Gastroesophageal sphincter (tissue), 2 donors: Measurements from ENCODE around the gene DSP.

Source experiments
- EP300 ChIP-seq: sonication (generic); formaldehyde crosslinking; IDR thresholded peaks from one replicate; pipeline ENCODE4 v1.6.1; 2017; ENCODE audit warnings: antibody characterized with exemption, mild to moderate bottlenecking
- POLR2A ChIP-seq, 2 donors: fragments of 450-650 bp; IDR thresholded peaks; one replicate each; pipeline ENCODE4 v1.6.1; 2017; ENCODE audit warnings: antibody characterized with exemption in 2 of 2, mild to moderate bottlenecking in 2 of 2, moderate library complexity in 1 of 2

DNA sequence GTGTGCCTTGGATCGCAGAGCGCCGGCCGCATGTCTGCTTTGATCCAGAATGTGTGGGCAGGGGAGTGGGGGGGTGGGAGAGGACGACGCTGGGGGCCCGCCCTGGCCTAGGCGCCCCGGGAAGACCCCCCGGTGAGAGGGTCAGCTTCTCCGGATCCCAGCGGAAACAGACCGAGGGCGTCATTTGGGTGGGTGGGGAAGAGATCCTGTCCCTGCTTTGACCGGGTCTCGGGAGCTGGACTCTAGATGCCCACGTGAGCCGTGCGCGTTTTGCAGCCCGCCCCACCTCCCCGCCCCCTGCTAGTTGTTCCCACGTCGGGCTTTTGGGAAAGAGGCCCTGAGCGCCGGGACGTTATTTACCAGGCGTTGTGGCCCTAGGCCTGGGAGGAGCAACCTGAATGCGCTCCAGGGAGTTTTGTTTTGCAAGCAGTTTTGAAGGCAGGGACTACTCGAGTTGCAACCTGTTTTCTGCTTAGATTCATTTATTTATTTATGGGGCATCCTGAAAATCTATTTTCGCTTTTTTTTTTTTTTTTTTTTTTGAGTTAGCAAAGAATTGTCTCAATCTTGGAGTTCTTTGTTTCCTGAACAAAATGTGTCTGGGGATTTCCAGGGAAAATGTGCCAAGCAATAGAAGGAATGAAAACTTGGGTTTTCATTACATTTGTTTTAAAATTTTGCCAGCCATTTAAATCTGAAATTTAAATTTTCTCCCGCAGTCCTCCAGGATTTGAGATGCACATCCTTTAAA, 1.6 kb downstream of the DSP start:
- no peak for TF ChIP-seq EP300
- TF ChIP-seq POLR2A (IDR thresholded peaks at IDR 0.05) = no peak
